NT2/D1 (cell line): Measurements from ENCODE around the gene TRAF4.
A peak's percentile ranks its signal among the peaks of the same experiment; 100 is the strongest.

Source experiments
- DNase-seq: peaks from one replicate; pipeline ENCODE4 v3.0.0-alpha.2; 2011; ENCODE audit warnings: low read depth, low spot score
- H3K27me3 ChIP-seq: 2 replicates; pipeline ENCODE4 v1.6.0; 2011; ENCODE audit warnings: mild to moderate bottlenecking; ENCODE audit not compliant: insufficient read length, insufficient read depth
- H3K36me3 ChIP-seq: 2 replicates; pipeline ENCODE4 v1.6.1; 2011; ENCODE audit warnings: mild to moderate bottlenecking, low read length, mixed read lengths; ENCODE audit not compliant: insufficient read depth, insufficient read length
- H3K4me1 ChIP-seq: 2 replicates; pipeline ENCODE4 v1.5.1; 2011; ENCODE audit not compliant: insufficient read depth, insufficient read length
- H3K4me3 ChIP-seq: 2 replicates; pipeline ENCODE4 v1.5.1; 2011; ENCODE audit warnings: low read depth; ENCODE audit not compliant: insufficient read length
- H3K9ac ChIP-seq: 2 replicates; pipeline ENCODE4 v1.6.0; 2011; ENCODE audit warnings: low read depth; ENCODE audit not compliant: insufficient read length
- H3K9me3 ChIP-seq: 2 replicates; pipeline ENCODE4 v1.5.1; 2011; ENCODE audit warnings: mild to moderate bottlenecking, low read length; ENCODE audit not compliant: insufficient read depth
- SUZ12 ChIP-seq: IDR thresholded peaks from 2 replicates; pipeline ENCODE4 v1.6.1; 2011; ENCODE audit not compliant: insufficient read length, insufficient read depth; ENCODE audit errors: extremely low read depth
- YY1 ChIP-seq: IDR thresholded peaks from 2 replicates; pipeline ENCODE4 v1.6.1; 2011; ENCODE audit not compliant: insufficient read length, insufficient read depth
- ZNF274 ChIP-seq: IDR thresholded peaks from 2 replicates; pipeline ENCODE4 v1.6.1; 2011; ENCODE audit warnings: mild to moderate bottlenecking, low read depth, low read length

Gene TRAF4

DNA sequence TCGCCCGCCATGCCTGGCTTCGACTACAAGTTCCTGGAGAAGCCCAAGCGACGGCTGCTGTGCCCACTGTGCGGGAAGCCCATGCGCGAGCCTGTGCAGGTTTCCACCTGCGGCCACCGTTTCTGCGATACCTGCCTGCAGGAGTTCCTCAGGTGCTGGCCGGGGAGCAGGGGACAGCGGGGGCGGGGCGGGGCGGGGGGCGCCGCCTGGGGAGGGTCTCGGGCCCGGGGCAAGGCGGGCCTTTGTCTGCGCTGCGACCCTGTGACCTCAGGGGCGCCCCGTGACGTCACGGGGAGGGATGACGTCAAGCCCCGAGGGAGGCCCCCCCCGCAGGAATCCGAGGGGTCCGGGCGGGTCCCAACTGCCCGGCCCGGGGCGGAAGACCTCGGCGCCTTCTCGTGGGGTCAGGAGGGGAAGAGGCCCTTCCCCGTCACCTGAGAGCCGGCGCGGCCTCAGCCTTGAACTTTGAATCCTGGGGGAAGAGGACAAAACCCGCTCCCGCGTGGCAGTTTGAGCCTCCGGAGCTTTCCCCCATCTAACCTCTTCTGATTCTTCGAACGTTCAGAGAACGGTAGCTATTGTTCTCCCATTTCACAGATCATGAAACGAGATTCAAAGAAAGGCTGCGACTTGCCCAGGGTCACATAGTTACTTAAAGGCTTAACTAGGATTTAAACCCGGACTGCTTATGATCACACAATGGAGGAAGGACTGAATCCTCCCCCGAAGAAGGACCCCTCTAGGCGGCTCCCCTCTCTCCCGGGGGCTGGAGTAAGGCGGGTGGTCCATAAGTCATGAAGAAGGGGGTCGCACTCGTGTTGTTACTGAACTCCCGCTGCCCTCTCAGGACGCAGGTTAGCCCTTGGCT, 527 bp downstream of the TRAF4 start:
- Histone ChIP-seq H3K9me3 (no peaks in the 10 kb centered on the region), H3K36me3 (peaks cover 54% of the 10 kb centered on the region), H3K27me3 (no peaks in the 10 kb centered on the region), H3K9ac (peak overlapping the region; percentile 97), H3K4me3 (peak overlapping the region; percentile 81), H3K4me1 (peaks cover 17% of the 10 kb centered on the region)
- DNase-seq = no peak
- TF ChIP-seq YY1 (no peak), SUZ12 (no peak), ZNF274 (no peak)

DNA sequence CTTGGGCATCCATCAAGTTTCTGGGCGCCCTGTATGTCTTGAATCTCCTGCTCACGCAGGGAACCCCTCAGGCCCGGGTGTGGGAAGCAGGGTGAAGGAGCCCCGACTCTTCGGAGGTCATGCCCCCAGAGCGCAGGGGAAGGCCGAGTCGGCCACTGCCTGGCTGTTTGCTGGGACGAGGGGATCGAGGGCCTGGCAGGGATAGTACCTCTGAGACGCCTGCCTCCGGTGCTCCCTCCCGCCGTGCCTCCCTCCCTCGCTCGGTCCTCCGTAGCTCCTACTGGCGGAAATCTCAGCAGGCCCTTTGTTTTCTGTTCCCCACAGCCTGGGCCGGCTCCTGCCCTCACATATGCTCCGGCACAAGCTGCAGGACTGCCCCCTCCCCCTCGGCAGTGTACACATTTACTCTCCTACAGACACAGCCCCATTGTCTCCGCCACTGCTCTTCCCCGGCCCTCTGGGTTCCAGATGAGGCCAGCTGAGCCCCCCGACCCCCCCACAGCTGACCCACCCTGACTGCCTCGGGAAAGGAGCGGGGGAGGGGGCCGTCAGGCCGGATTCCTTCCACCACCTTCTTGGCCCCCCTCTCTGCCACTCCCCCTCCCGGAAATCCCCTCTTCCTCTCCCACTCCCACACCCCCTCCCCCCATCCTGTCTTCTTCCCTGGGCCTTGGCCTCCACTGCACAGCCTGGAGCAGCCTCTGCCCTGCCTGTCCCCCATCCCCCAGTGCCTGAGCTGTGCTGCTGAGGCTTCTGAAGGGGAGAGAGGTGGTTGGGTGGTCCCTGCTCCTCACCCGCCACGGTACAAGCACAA, 1.4 kb downstream of the TRAF4 start:
- Histone ChIP-seq H3K9me3 (no peaks in the 10 kb centered on the region), H3K9ac (peak overlapping the region; percentile 92), H3K4me3 (peak overlapping the region; percentile 81), H3K36me3 (peaks cover 56% of the 10 kb centered on the region), H3K4me1 (peaks cover 17% of the 10 kb centered on the region), H3K27me3 (no peaks in the 10 kb centered on the region)
- DNase-seq = no peak
- TF ChIP-seq SUZ12 = no peak
- no peak for TF ChIP-seq ZNF274
- TF ChIP-seq YY1 = no peak

DNA sequence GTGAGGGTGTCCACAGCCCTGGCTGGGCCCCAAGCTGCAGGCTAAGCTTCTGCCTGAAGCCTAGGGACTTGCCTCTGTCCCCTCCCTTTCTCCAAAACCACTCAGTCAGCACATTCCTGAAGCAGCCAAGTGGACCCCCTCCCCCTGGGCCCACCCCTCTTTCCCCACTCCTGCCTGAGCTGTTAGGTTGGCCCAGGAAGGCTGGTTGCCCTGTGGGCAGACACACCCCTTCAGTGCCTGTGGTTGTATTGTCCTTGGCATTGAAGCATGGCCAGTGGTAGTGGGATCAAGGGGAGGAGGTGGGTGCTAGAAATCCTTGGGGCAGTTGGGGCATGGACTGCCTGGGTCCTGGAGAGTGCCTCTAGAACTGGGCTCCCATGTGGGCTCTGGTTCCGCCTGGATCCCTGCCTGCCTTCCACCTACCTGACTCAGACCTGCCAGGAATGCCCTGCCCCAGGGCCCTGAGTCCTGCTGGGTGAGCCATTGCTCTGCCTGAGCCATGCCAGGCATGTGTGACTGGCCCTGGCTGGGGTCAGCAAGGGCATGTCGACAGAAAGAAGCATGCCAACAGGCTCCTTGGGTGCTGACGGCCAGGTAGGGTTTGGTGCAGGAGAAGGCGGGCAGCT, 2.1 kb downstream of the TRAF4 start:
- TF ChIP-seq YY1 (no peak), SUZ12 (no peak), ZNF274 (no peak)
- Histone ChIP-seq H3K4me1 (peaks cover 17% of the 10 kb centered on the region), H3K36me3 (peaks cover 57% of the 10 kb centered on the region), H3K4me3 (peak overlapping the region; percentile 81), H3K27me3 (no peaks in the 10 kb centered on the region), H3K9ac (peak overlapping the region; percentile 92), H3K9me3 (no peaks in the 10 kb centered on the region; the same call in 1 of the 2 replicates)
- no peak for DNase-seq

DNA sequence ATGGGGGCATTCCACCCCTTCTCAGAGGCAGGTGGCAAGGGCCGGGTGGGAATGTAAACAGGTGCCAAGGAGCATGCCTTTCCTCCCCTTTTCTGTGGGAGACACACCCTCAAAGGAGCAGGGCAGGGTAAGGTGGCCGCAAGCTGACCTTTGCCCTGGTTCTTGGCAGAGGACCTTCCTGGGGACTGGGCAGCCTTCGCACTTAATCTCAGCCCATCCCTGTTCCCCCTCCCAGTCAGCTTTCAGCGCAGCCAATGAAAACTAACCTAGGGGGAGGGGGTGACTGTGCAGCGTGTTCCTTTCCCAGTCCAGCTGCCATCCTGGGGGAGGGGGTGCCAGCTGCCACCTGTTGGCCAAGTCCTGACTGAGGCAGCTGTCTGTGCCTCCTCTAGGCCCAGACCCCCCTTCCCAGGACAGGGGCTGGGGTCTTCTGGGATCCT, 2.8 kb downstream of the TRAF4 start:
- Histone ChIP-seq H3K9me3 (no peaks in the 10 kb centered on the region; the same call in 1 of the 2 replicates), H3K27me3 (no peaks in the 10 kb centered on the region), H3K9ac (peak overlapping the region; percentile 74), H3K4me3 (no peak overlapping the region), H3K4me1 (peaks cover 17% of the 10 kb centered on the region), H3K36me3 (peaks cover 63% of the 10 kb centered on the region)
- DNase-seq = no peak
- TF ChIP-seq ZNF274 (no peak), SUZ12 (no peak), YY1 (no peak)

DNA sequence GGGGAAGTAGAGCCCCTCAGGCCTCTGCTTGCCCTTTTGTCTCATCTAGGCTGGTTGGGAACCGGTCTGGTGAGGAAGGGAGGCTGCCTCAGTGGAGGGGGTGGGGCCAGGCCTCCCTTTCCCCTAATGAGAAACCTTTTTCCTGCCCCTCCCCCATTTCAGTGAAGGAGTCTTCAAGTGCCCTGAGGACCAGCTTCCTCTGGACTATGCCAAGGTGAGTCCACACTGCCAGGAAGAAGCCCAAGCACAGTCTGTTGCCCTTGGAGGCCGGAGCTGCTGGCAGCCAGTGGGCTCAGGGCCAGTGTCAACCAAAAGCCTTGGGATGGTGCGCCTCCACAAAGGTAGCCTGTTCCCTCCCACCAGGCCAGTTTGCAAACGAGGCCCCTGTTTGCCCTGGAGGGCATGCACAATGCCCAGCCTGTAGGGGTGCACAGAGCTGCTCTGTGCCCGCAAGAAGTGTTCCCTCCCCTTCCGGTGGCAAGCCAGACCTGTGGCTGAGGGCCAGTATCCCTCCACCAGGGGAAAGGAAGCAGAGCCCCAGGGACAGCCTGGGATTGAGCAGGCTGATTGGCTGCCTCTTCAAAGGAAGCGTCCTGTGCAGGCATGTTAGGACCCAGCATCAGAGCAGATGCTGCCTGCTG, 3.4 kb downstream of the TRAF4 start:
- no peak for TF ChIP-seq ZNF274
- TF ChIP-seq YY1 = no peak
- TF ChIP-seq SUZ12 = no peak
- DNase-seq = no peak
- Histone ChIP-seq H3K9me3 (no peaks in the 10 kb centered on the region; the same call in 1 of the 2 replicates), H3K36me3 (peaks cover 65% of the 10 kb centered on the region), H3K4me1 (peaks cover 17% of the 10 kb centered on the region), H3K9ac (peak overlapping the region; percentile 10), H3K27me3 (no peaks in the 10 kb centered on the region), H3K4me3 (no peak overlapping the region)

DNA sequence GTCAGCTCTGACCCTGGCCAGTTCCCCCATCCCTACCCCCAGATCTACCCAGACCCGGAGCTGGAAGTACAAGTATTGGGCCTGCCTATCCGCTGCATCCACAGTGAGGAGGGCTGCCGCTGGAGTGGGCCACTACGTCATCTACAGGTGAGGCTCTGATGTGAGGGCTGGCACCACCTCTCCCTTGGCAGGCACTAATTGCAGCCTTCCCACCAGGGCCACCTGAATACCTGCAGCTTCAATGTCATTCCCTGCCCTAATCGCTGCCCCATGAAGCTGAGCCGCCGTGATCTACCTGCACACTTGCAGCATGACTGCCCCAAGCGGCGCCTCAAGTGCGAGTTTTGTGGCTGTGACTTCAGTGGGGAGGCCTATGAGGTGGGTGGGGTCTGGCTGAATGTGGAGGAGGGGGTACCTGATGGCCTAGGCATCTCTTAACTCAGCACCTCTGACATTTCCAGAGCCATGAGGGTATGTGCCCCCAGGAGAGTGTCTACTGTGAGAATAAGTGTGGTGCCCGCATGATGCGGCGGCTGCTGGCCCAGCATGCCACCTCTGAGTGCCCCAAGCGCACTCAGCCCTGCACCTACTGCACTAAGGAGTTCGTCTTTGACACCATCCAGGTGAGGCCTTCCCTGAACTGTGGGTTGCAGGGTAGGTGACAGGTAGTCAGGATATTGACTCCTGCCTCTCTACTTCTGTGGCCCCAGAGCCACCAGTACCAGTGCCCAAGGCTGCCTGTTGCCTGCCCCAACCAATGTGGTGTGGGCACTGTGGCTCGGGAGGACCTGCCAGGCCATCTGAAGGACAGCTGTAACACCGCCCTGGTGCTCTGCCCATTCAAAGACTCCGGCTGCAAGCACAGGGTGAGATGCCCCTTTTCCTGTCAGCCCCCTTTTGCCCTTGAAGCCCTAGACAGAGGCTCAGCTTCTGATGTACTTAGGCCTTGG, 4.3 kb downstream of the TRAF4 start:
- DNase-seq = no peak
- H3K9me3 ChIP-seq = no peaks in the 10 kb centered on the region; the same call in 1 of the 2 replicates
- peaks cover 70% of the 10 kb centered on the region for H3K36me3 ChIP-seq
- H3K27me3 ChIP-seq = no peaks in the 10 kb centered on the region
- no peak overlapping the region for H3K4me3 ChIP-seq
- no peak overlapping the region for H3K9ac ChIP-seq
- no peak for TF ChIP-seq ZNF274
- TF ChIP-seq YY1 = no peak
- no peak for TF ChIP-seq SUZ12
- H3K4me1 ChIP-seq = peaks cover 17% of the 10 kb centered on the region
